HEK293 (cell line): ENCODE data around the gene SREBF1.

ENCODE experiments used
- CTCF ChIA-PET: fragments of 350-600 bp; formaldehyde crosslinking; extraction: SDS; loops from one replicate; lab custom pipeline; 2021; ENCODE audit warnings: antibody characterized with exemption; lab: Yijun Ruan, JAX
- POLR2A ChIA-PET: fragments of 300-600 bp; formaldehyde crosslinking; extraction: SDS; loops from one replicate; lab custom pipeline; 2020; ENCODE audit warnings: antibody characterized with exemption, inconsistent platforms; lab: Yijun Ruan, JAX
- H3K27ac ChIP-seq: fragments of 200-500 bp; sonication (Bioruptor generic); 2 replicates; pipeline ENCODE4 v1.5.1; 2014; ENCODE audit warnings: low read depth, low read length, control low read depth, inconsistent platforms; ENCODE audit errors: extremely low read depth
- H3K36me3 ChIP-seq, 2 experiments: fragments of 200-500 bp in 1 of 2; sonication (Bioruptor generic) in 1 of 2; 1 replicate in 1 of 2; 2 replicates in 1 of 2; pipeline ENCODE4 v1.5.1; 2014 to 2017; ENCODE audit warnings: inconsistent platforms in 2 of 2, low read length in 2 of 2; ENCODE audit not compliant: control insufficient read depth in 2 of 2, insufficient read depth in 1 of 2
- H3K4me1 ChIP-seq: fragments of 200-500 bp; sonication (Bioruptor generic); 2 replicates; pipeline ENCODE4 v1.5.1; 2014; ENCODE audit warnings: mild to moderate bottlenecking, low read length, inconsistent platforms; ENCODE audit not compliant: control insufficient read depth, insufficient read depth
- H3K4me3 ChIP-seq: 2 replicates; pipeline ENCODE4 v1.5.1; 2011; ENCODE audit warnings: low read depth, mild to moderate bottlenecking, control low read depth, low read length, moderate library complexity
- H3K9me3 ChIP-seq: fragments of 200-500 bp; sonication (Bioruptor generic); 2 replicates; pipeline ENCODE4 v1.5.1; 2014; ENCODE audit warnings: low read depth, low read length, inconsistent platforms; ENCODE audit not compliant: control insufficient read depth, insufficient read depth
- BCL11A ChIP-seq: fragments of 450-650 bp; formaldehyde crosslinking; IDR thresholded peaks from 2 replicates; pipeline ENCODE4 v1.5.1; 2016; ENCODE audit warnings: low read depth, missing biosample characterization, missing genetic modification characterization
- EGR2 ChIP-seq: fragments of 450-650 bp; formaldehyde crosslinking; IDR thresholded peaks from 2 replicates; pipeline ENCODE4 v1.5.1; 2016; ENCODE audit warnings: low read depth, missing biosample characterization, missing genetic modification characterization
- FEZF1 ChIP-seq: fragments of 450-650 bp; formaldehyde crosslinking; IDR thresholded peaks from 2 replicates; pipeline ENCODE4 v1.5.1; 2016; ENCODE audit warnings: missing biosample characterization, missing genetic modification characterization
- GLIS1 ChIP-seq: fragments of 450-650 bp; formaldehyde crosslinking; IDR thresholded peaks from 2 replicates; pipeline ENCODE4 v1.5.1; 2016; ENCODE audit warnings: missing biosample characterization, missing genetic modification characterization
- KLF7 ChIP-seq: fragments of 450-650 bp; formaldehyde crosslinking; IDR thresholded peaks from 2 replicates; pipeline ENCODE4 v1.5.1; 2016; ENCODE audit warnings: missing biosample characterization, missing genetic modification characterization, borderline replicate concordance
- PRDM6 ChIP-seq: fragments of 450-650 bp; formaldehyde crosslinking; IDR thresholded peaks from 2 replicates; pipeline ENCODE4 v1.5.1; 2017; ENCODE audit warnings: missing biosample characterization, missing genetic modification characterization
- ZNF121 ChIP-seq: fragments of 450-650 bp; formaldehyde crosslinking; IDR thresholded peaks from 2 replicates; pipeline ENCODE4 v1.5.1; 2016; ENCODE audit warnings: missing biosample characterization, missing genetic modification characterization
- ZNF138 ChIP-seq: fragments of 450-650 bp; formaldehyde crosslinking; IDR thresholded peaks from 2 replicates; pipeline ENCODE4 v1.5.1; 2016; ENCODE audit warnings: missing biosample characterization, missing genetic modification characterization, borderline replicate concordance
- ZNF202 ChIP-seq: fragments of 450-650 bp; formaldehyde crosslinking; IDR thresholded peaks from 2 replicates; pipeline ENCODE4 v1.5.1; 2016; ENCODE audit warnings: missing biosample characterization, missing genetic modification characterization, borderline replicate concordance
- ZNF223 ChIP-seq: fragments of 450-650 bp; formaldehyde crosslinking; IDR thresholded peaks from 2 replicates; pipeline ENCODE4 v1.5.1; 2016; ENCODE audit warnings: missing biosample characterization, missing genetic modification characterization
- ZNF24 ChIP-seq: fragments of 450-650 bp; formaldehyde crosslinking; IDR thresholded peaks from 2 replicates; pipeline ENCODE4 v1.5.1; 2016; ENCODE audit warnings: missing biosample characterization, missing genetic modification characterization
- ZNF324 ChIP-seq: fragments of 450-650 bp; formaldehyde crosslinking; IDR thresholded peaks from 2 replicates; pipeline ENCODE4 v1.5.1; 2016; ENCODE audit warnings: missing biosample characterization, missing genetic modification characterization
- ZNF394 ChIP-seq: fragments of 450-650 bp; formaldehyde crosslinking; IDR thresholded peaks from 2 replicates; pipeline ENCODE4 v1.5.1; 2016; ENCODE audit warnings: missing biosample characterization, missing genetic modification characterization, mild to moderate bottlenecking, moderate library complexity, borderline replicate concordance
- ZNF610 ChIP-seq: fragments of 450-650 bp; formaldehyde crosslinking; IDR thresholded peaks from 2 replicates; pipeline ENCODE4 v1.5.1; 2016; ENCODE audit warnings: missing biosample characterization, missing genetic modification characterization, borderline replicate concordance
- ZNF776 ChIP-seq: fragments of 450-650 bp; formaldehyde crosslinking; IDR thresholded peaks from 2 replicates; pipeline ENCODE4 v1.5.0; 2017; ENCODE audit warnings: missing biosample characterization, missing genetic modification characterization, borderline replicate concordance
- ZNF837 ChIP-seq: fragments of 450-650 bp; formaldehyde crosslinking; IDR thresholded peaks from 2 replicates; pipeline ENCODE4 v1.5.1; 2016; ENCODE audit warnings: missing biosample characterization, missing genetic modification characterization
- ZSCAN16 ChIP-seq: fragments of 450-650 bp; formaldehyde crosslinking; IDR thresholded peaks from 2 replicates; pipeline ENCODE4 v1.5.1; 2016; ENCODE audit warnings: missing biosample characterization, missing genetic modification characterization
- TF ChIP-seq, protein P1 (sequence below): fragments of 450-650 bp; formaldehyde crosslinking; IDR thresholded peaks from 2 replicates; pipeline ENCODE4 v1.5.0; 2017; ENCODE audit warnings: missing biosample characterization, missing genetic modification characterization, borderline replicate concordance

The SREBF1 gene

GRCh38 chr17:17868641-17869522 lies 32.1 kb upstream of the SREBF1 start:
- Histone ChIP-seq H3K9me3 (no peaks in the 10 kb centered on the region), H3K27ac (no peak overlapping the region), H3K4me3 (no peak overlapping the region), H3K36me3 (peaks cover 0 to 17% of the 10 kb centered on the region in 2 experiments; a peak in 2 of 3 replicates), H3K4me1 (no peaks in the 10 kb centered on the region)
- CTCF ChIA-PET: interaction anchor here (0.6 to 1.3 kb wide), 4 partner anchors 50 to 501 kb away, joined by 3 to 4 read pairs (median 4); no protein-coding TSS in a partner anchor
- TF ChIP-seq ZNF121 (tag by site-specific recombination) (no peak), GLIS1 (tag by site-specific recombination) (no peak), FEZF1 (tag by site-specific recombination) (no peak), ZSCAN16 (tag by site-specific recombination) (no peak), ZNF776 (no peak)
- POLR2A ChIA-PET: interaction anchor here (0.7 kb wide), 1 partner anchor 10 kb away, joined by 6 read pairs; no protein-coding TSS in a partner anchor

DNA sequence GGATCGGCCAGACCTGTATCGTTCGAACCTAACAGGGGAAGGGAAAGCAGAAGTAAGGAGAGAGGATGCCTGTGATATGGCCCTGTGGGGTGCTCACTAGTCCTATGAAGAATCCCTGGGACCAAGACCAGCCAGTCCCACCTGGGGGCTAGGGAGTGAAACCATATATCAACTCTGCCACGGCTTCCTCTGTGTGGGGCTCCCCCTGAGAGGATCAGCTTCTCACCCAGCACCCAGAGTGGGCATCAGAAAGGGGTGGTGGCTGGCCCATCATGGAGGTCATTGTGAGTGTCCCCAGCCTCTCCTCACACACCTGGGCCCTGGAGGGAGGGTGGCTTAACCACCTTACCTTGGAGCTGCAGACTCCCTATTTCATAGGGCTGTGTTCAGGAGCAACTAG lies 30.1 kb upstream of the SREBF1 start:
- Histone ChIP-seq H3K36me3 (peaks cover 0 to 17% of the 10 kb centered on the region in 2 experiments; a peak in 2 of 3 replicates), H3K4me1 (no peaks in the 10 kb centered on the region), H3K4me3 (no peak overlapping the region), H3K27ac (no peak overlapping the region), H3K9me3 (no peaks in the 10 kb centered on the region)
- ChIA-PET POLR2A (no interaction called here), CTCF (interaction anchor here (0.8 to 1.9 kb wide), 3 partner anchors 52 to 167 kb away, joined by 3 to 6 read pairs (median 3); no protein-coding TSS in a partner anchor)
- TF ChIP-seq ZNF394 (tag by site-specific recombination) (no peak), ZNF202 (tag by site-specific recombination) (no peak), ZNF138 (tag by site-specific recombination) (no peak), ZNF223 (tag by site-specific recombination) (no peak), ZNF24 (tag by site-specific recombination) (no peak), BCL11A (tag by site-specific recombination) (no peak), ZNF324 (tag by site-specific recombination) (no peak), PRDM6 (no peak), KLF7 (tag by site-specific recombination) (no peak), EGR2 (no peak), ZNF610 (no peak)

GRCh38 chr17:17866425-17866824 lies 29.6 kb upstream of the SREBF1 start:
- POLR2A ChIA-PET: no interaction called here
- peaks cover 0 to 18% of the 10 kb centered on the region in 2 experiments; a peak in 2 of 3 replicates for H3K36me3 ChIP-seq

More at GRCh38 chr17:17866425-17866824, 29.6 kb upstream of the SREBF1 start:
- no peak for TF ChIP-seq ZNF837
- TF ChIP-seq, protein P1, sequence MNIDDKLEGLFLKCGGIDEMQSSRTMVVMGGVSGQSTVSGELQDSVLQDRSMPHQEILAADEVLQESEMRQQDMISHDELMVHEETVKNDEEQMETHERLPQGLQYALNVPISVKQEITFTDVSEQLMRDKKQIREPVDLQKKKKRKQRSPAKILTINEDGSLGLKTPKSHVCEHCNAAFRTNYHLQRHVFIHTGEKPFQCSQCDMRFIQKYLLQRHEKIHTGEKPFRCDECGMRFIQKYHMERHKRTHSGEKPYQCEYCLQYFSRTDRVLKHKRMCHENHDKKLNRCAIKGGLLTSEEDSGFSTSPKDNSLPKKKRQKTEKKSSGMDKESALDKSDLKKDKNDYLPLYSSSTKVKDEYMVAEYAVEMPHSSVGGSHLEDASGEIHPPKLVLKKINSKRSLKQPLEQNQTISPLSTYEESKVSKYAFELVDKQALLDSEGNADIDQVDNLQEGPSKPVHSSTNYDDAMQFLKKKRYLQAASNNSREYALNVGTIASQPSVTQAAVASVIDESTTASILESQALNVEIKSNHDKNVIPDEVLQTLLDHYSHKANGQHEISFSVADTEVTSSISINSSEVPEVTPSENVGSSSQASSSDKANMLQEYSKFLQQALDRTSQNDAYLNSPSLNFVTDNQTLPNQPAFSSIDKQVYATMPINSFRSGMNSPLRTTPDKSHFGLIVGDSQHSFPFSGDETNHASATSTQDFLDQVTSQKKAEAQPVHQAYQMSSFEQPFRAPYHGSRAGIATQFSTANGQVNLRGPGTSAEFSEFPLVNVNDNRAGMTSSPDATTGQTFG (tag by site-specific recombination): no peak
- Histone ChIP-seq H3K27ac (no peak overlapping the region), H3K4me3 (no peak overlapping the region), H3K9me3 (no peaks in the 10 kb centered on the region), H3K4me1 (no peaks in the 10 kb centered on the region)
- CTCF ChIA-PET: interaction anchor here (0.8 to 1.9 kb wide), 2 partner anchors 52 to 167 kb away, joined by 3 to 6 read pairs; no protein-coding TSS in a partner anchor
